SK-N-SH treated with all-trans-retinoic acid at 6 μM for 48 hours (cell line): Measurements from ENCODE around the gene PDSS2.

Experiments
- ATAC-seq: fragments of 200-7000 bp; cut with Tn5 transposase; 3 replicates; pipeline ENCODE4 v1.9.1; 2020; ENCODE audit warnings: mild to moderate bottlenecking, moderate library complexity
- ARNTL ChIP-seq: fragments of 450-650 bp; formaldehyde crosslinking; IDR thresholded peaks from 2 replicates; pipeline ENCODE4 v1.5.0; 2020; ENCODE audit warnings: low read depth, mild to moderate bottlenecking, moderate library complexity, borderline replicate concordance
- BACH2 ChIP-seq: fragments of 250-450 bp; sonication (Bioruptor Pico); IDR thresholded peaks from 2 replicates; pipeline ENCODE4 v1.9.0; 2021; ENCODE audit warnings: mild to moderate bottlenecking, borderline replicate concordance
- CSDC2 ChIP-seq: fragments of 250-450 bp; sonication (Bioruptor Pico); IDR thresholded peaks from 2 replicates; pipeline ENCODE4 v1.5.0; 2020; ENCODE audit warnings: mild to moderate bottlenecking, moderate library complexity
- CSRNP3 ChIP-seq: fragments of 250-450 bp; sonication (Bioruptor Pico); IDR thresholded peaks from 2 replicates; pipeline ENCODE4 v1.5.1; 2021; ENCODE audit warnings: mild to moderate bottlenecking, moderate library complexity
- ESRRG ChIP-seq: fragments of 250-450 bp; sonication (Bioruptor Pico); IDR thresholded peaks from 2 replicates; pipeline ENCODE4 v1.6.1; 2021; ENCODE audit warnings: mild to moderate bottlenecking
- GLIS3 ChIP-seq: fragments of 250-450 bp; sonication (Bioruptor Pico); IDR thresholded peaks from 2 replicates; pipeline ENCODE4 v1.5.0; 2020; ENCODE audit warnings: mild to moderate bottlenecking, moderate library complexity
- ISL1 ChIP-seq: fragments of 250-450 bp; sonication (Bioruptor Pico); IDR thresholded peaks from 2 replicates; pipeline ENCODE4 v2.1.2; 2022; ENCODE audit warnings: mild to moderate bottlenecking, moderate library complexity
- POU6F1 ChIP-seq: fragments of 250-450 bp; sonication (Bioruptor Pico); IDR thresholded peaks from 2 replicates; pipeline ENCODE4 v1.8.0; 2021; ENCODE audit warnings: low read depth, mild to moderate bottlenecking, moderate library complexity, borderline replicate concordance
- PPARA ChIP-seq: fragments of 250-450 bp; sonication (Bioruptor Pico); IDR thresholded peaks from 2 replicates; pipeline ENCODE4 v1.5.0; 2020; ENCODE audit warnings: mild to moderate bottlenecking, borderline replicate concordance
- RARB ChIP-seq: fragments of 250-450 bp; sonication (Bioruptor Pico); IDR thresholded peaks from 2 replicates; pipeline ENCODE4 v1.8.0; 2021; ENCODE audit warnings: mild to moderate bottlenecking, moderate library complexity
- SNAI2 ChIP-seq: fragments of 250-450 bp; sonication (Bioruptor Pico); IDR thresholded peaks from 2 replicates; pipeline ENCODE4 v1.5.0; 2020; ENCODE audit warnings: mild to moderate bottlenecking, moderate library complexity
- TCF4 ChIP-seq: fragments of 250-450 bp; sonication (Bioruptor Pico); IDR thresholded peaks from 2 replicates; pipeline ENCODE4 v1.8.0; 2021; ENCODE audit warnings: mild to moderate bottlenecking, moderate library complexity, borderline replicate concordance
- TSHZ2 ChIP-seq: fragments of 250-450 bp; sonication (Bioruptor Pico); IDR thresholded peaks from 2 replicates; pipeline ENCODE4 v1.5.0; 2020; ENCODE audit warnings: mild to moderate bottlenecking, moderate library complexity
- ZC3H10 ChIP-seq: fragments of 250-450 bp; sonication (Bioruptor Pico); IDR thresholded peaks from 2 replicates; pipeline ENCODE4 v1.5.1; 2021; ENCODE audit warnings: mild to moderate bottlenecking, moderate library complexity
- ZFP3 ChIP-seq: fragments of 250-450 bp; sonication (Bioruptor Pico); IDR thresholded peaks from 2 replicates; pipeline ENCODE4 v1.5.0; 2020; ENCODE audit warnings: mild to moderate bottlenecking, moderate library complexity
- ZFP30 ChIP-seq: fragments of 450-650 bp; formaldehyde crosslinking; IDR thresholded peaks from 2 replicates; pipeline ENCODE4 v1.5.0; 2022; ENCODE audit warnings: mild to moderate bottlenecking, moderate library complexity
- ZNF565 ChIP-seq: fragments of 450-650 bp; formaldehyde crosslinking; conservative IDR thresholded peaks from 2 replicates; pipeline ENCODE4 v1.5.0; 2020; ENCODE audit warnings: low read depth, mild to moderate bottlenecking, moderate library complexity
- ZNF70 ChIP-seq: fragments of 450-650 bp; formaldehyde crosslinking; IDR thresholded peaks from 2 replicates; pipeline ENCODE4 v1.5.0; 2020; ENCODE audit warnings: mild to moderate bottlenecking, moderate library complexity
- ZNF8 ChIP-seq: fragments of 450-650 bp; formaldehyde crosslinking; IDR thresholded peaks from 2 replicates; pipeline ENCODE4 v1.5.0; 2020; ENCODE audit warnings: mild to moderate bottlenecking, moderate library complexity

Gene PDSS2

GRCh38 chr6:107340881-107341280, 118.5 kb downstream of the PDSS2 start:
- TF ChIP-seq ZNF8 (CRISPR knock-in tag) = no peak
- TF ChIP-seq PPARA = no peak

GRCh38 chr6:107337191-107337741, 122.1 kb downstream of the PDSS2 start:
- ATAC-seq = no peak
- TF ChIP-seq TCF4 (CRISPR knock-in tag) (no peak), GLIS3 (no peak), POU6F1 (CRISPR knock-in tag) (no peak), ISL1 (no peak), ESRRG (CRISPR knock-in tag) (no peak), CSDC2 (no peak), ZFP30 (no peak), ZFP3 (CRISPR knock-in tag) (no peak), BACH2 (CRISPR knock-in tag) (no peak), SNAI2 (CRISPR knock-in tag) (no peak), ZNF70 (CRISPR knock-in tag) (no peak)

More at GRCh38 chr6:107340881-107341280, 118.5 kb downstream of the PDSS2 start:
- ATAC-seq = no peak

GRCh38 chr6:107334026-107334425, 125.3 kb downstream of the PDSS2 start:
- ATAC-seq = no peak

GRCh38 chr6:107333491-107333890, 125.9 kb downstream of the PDSS2 start:
- TF ChIP-seq TSHZ2 (CRISPR knock-in tag) = no peak
- TF ChIP-seq RARB (CRISPR knock-in tag) = no peak
- no peak for TF ChIP-seq GLIS3
- no peak for TF ChIP-seq BACH2 (CRISPR knock-in tag)
- no peak for TF ChIP-seq ZNF565 (CRISPR knock-in tag)
- TF ChIP-seq CSDC2 = no peak
- TF ChIP-seq CSRNP3 (CRISPR knock-in tag) = no peak
- TF ChIP-seq ZC3H10 (CRISPR knock-in tag) = no peak
- TF ChIP-seq ZFP3 (CRISPR knock-in tag) = no peak
- TF ChIP-seq ESRRG (CRISPR knock-in tag) = no peak
- TF ChIP-seq ARNTL (CRISPR knock-in tag) = no peak
- TF ChIP-seq ZFP30 = no peak
- no peak for TF ChIP-seq SNAI2 (CRISPR knock-in tag)
- ATAC-seq = no peak

More at GRCh38 chr6:107334026-107334425, 125.3 kb downstream of the PDSS2 start:
- TF ChIP-seq ZNF70 (CRISPR knock-in tag) = no peak
- TF ChIP-seq POU6F1 (CRISPR knock-in tag) = no peak
- TF ChIP-seq ESRRG (CRISPR knock-in tag) = no peak
- TF ChIP-seq ARNTL (CRISPR knock-in tag) = no peak
